Tibial nerve (tissue), 4 donors: ENCODE data around the gene GPX5.

Experiments used
- EP300 ChIP-seq, 2 donors: sonication (generic); formaldehyde crosslinking; IDR thresholded peaks; one replicate each; pipeline ENCODE4 v1.6.1; 2017; ENCODE audit warnings: antibody characterized with exemption in 2 of 2, mild to moderate bottlenecking in 1 of 2
- POLR2A ChIP-seq, 2 donors: fragments of 450-650 bp; IDR thresholded peaks; one replicate each; pipeline ENCODE4 v1.6.1; 2017; ENCODE audit warnings: antibody characterized with exemption in 2 of 2, mild to moderate bottlenecking in 2 of 2, moderate library complexity in 2 of 2
- TF ChIP-seq, protein P1 (sequence below), 5 experiments: fragments of 200-600 bp in 3 of 5; fragments of 450-650 bp in 2 of 5; sonication (generic) in 3 of 5; IDR thresholded peaks; one replicate each; pipeline ENCODE4 v1.5.1; 2016 to 2019; ENCODE audit warnings: antibody characterized with exemption in 5 of 5, mild to moderate bottlenecking in 3 of 5, moderate library complexity in 2 of 5

GRCh38 chr6:28486533-28486932, 39.1 kb upstream of the GPX5 start:
- TF ChIP-seq, protein P1, sequence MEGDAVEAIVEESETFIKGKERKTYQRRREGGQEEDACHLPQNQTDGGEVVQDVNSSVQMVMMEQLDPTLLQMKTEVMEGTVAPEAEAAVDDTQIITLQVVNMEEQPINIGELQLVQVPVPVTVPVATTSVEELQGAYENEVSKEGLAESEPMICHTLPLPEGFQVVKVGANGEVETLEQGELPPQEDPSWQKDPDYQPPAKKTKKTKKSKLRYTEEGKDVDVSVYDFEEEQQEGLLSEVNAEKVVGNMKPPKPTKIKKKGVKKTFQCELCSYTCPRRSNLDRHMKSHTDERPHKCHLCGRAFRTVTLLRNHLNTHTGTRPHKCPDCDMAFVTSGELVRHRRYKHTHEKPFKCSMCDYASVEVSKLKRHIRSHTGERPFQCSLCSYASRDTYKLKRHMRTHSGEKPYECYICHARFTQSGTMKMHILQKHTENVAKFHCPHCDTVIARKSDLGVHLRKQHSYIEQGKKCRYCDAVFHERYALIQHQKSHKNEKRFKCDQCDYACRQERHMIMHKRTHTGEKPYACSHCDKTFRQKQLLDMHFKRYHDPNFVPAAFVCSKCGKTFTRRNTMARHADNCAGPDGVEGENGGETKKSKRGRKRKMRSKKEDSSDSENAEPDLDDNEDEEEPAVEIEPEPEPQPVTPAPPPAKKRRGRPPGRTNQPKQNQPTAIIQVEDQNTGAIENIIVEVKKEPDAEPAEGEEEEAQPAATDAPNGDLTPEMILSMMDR (IDR thresholded peaks at IDR 0.05), result no peak
- TF ChIP-seq EP300 (IDR thresholded peaks at IDR 0.05), result no peak
- TF ChIP-seq POLR2A (IDR thresholded peaks at IDR 0.05), result no peak
